ENCODE results near the gene ACTL6B. TPM values are rescaled to one million over a fixed set of nuclear protein-coding genes. Genes with fewer than 3 reads are reported as not detected.
"Not testable (repeated sequence)": the region's sequence is repeated elsewhere in the genome, so short reads cannot be mapped to it uniquely, and the experiment has no call there.

The ACTL6B gene
- under 1 TPM; 0.23 to 0.98 (median 0.57) TPM for total RNA-seq
- 1 to 10 TPM; 1.7 to 7.7 TPM for polyA plus RNA-seq

DNA sequence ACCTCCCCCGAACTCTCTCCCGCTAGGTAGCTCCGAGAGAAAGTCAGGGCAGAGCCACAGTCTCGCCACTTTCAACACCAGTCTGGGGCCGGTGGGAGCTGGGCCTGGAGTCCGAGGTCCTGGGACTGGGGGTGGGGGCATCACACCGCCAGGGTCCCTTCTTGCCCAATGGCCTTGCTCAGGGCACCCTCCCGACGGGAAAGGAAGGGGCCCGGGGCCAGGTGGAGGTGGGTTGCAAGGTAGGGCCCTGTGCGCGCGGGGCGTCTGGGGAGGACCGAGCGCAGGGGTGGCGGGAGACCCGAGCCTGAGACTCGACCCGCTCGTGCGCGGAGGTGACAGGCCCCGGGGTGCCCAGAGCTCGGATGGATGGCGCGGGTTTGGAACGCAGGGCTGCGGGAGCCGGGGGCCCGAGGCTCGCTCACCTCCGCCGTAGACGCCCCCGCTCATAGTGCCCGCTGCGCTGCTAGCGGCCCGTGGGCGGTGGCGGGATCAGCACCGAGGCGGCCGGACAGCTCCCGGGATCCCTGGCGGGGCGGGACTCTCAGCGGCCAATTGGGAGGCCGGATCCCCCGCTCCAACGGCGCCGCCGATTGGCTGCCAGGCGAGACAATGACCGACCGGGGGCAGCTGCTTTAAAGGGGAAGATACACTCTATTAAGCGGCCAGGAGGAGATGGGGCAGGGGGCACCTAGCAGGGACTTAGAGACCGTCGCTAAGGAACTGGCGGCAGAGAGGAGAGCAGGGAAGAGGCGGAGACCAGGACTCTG lies at the start of gene ACTL6B:
Gene ACTL6B, minus strand, starts transcription at position 541 of the 767 bp plus-strand sequence. Its CDS starts 94 bp downstream, at position 447.
- peak within 1 kb of the TSS in 1 of 4 donors; percentile 29 for H3K4me3 ChIP-seq
- intact Hi-C loops (cut with DNase I): no loop called here
- TF ChIP-seq, protein P1, sequence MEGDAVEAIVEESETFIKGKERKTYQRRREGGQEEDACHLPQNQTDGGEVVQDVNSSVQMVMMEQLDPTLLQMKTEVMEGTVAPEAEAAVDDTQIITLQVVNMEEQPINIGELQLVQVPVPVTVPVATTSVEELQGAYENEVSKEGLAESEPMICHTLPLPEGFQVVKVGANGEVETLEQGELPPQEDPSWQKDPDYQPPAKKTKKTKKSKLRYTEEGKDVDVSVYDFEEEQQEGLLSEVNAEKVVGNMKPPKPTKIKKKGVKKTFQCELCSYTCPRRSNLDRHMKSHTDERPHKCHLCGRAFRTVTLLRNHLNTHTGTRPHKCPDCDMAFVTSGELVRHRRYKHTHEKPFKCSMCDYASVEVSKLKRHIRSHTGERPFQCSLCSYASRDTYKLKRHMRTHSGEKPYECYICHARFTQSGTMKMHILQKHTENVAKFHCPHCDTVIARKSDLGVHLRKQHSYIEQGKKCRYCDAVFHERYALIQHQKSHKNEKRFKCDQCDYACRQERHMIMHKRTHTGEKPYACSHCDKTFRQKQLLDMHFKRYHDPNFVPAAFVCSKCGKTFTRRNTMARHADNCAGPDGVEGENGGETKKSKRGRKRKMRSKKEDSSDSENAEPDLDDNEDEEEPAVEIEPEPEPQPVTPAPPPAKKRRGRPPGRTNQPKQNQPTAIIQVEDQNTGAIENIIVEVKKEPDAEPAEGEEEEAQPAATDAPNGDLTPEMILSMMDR (IDR thresholded peaks at IDR 0.05): no peak
- DNase-seq (peak in 5 of 6 donors; percentile 61 to 89 (median 70)), FAIRE-seq (no peak), ATAC-seq (peak; percentile 75 to 97 (median 94))
- peaks cover 0 to 13% (median 2%) of the 10 kb centered on the region in 4 donors for H3K27me3 ChIP-seq
- no peaks in the 10 kb centered on the region for H3K4me1 ChIP-seq
- H3K27ac ChIP-seq: no peak within 1 kb of the TSS
- H3K9me3 ChIP-seq: no peaks in the 10 kb centered on the region
- WGBS, 2 donors: 8 to 11% methylated on average over 60 to 63 of the region's 63 CpGs
- H3K36me3 ChIP-seq: no peaks in the 10 kb centered on the region

DNA sequence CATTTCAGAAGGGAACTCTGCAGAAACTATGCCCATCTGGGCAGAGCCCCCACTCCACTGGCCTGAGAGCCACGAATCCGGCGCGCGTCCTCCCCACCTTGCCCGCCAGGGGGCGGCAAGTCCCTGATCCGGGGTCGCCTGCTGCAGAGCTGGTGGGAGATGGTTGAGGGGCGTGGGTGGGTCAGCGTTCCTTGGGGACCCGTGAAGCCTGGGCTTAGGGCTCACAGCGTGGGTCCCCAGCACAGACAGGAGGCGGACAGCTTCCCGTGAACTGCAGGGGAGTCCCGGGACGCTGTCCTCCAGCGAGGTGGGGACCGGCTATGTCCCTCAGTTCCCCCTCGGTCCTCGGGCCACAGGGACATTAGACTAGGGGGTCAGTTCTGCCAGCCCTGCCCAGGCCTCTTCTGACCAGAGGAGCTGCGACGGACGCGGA lies 49.1 kb upstream of the ACTL6B start:
- WGBS, 2 donors: 0% methylated on average over 25 of the region's 25 CpGs
- no peaks in the 10 kb centered on the region for H3K36me3 ChIP-seq
- H3K27me3 ChIP-seq: no peaks in the 10 kb centered on the region
- TF ChIP-seq, protein P1 (IDR thresholded peaks at IDR 0.05): peak; percentile 78 to 92 (median 90)
- DNase-seq (peak; percentile 73 to 96 (median 86)), FAIRE-seq (no peak), ATAC-seq (peak; percentile 74 to 86 (median 80))
- H3K4me1 ChIP-seq: peaks cover 0 to 11% (median 6%) of the 10 kb centered on the region in 3 donors
- intact Hi-C loops (cut with DNase I): loop anchor here in 1 of 3 donors (10.0 kb wide), 1 partner anchor 149 kb away; the partner anchor contains the start of gene SLC12A9
- no peaks in the 10 kb centered on the region for H3K9me3 ChIP-seq
- H3K4me3 ChIP-seq: peak overlapping the region; percentile 71 to 85 (median 78)
- H3K27ac ChIP-seq: peak overlapping the region; percentile 58 to 87 (median 84)

DNA sequence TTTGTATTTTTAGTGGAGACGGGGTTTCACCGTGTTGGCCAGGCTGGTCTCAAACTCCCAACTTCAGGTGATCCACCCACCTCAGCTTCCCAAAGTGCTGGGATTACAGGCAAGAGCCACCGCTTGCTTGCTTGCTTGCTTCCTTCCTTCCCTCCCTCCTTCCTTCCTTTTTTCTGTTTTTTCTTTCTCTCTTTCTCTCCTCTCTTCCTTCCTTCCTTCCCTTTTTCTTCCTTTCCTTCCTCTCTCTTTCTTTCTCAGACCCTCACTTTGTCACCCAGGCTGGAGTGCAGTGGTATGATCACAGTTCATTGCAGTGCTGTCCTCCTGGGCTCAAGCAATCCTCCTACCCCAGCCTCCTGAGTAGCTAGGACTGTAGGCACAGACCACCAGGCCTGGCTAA lies 44.8 kb upstream of the ACTL6B start:
- DNase-seq: peak in 1 of 6 donors; percentile 5
- 58 to 60% methylated on average over 3 of the region's 3 CpGs for WGBS, 2 donors
- not testable (repeated sequence) for H3K9me3 ChIP-seq, H3K27ac ChIP-seq, H3K27me3 ChIP-seq, ATAC-seq, H3K4me1 ChIP-seq, FAIRE-seq, H3K36me3 ChIP-seq, H3K4me3 ChIP-seq
- intact Hi-C loops (cut with DNase I): loop anchor here in 1 of 3 donors (10.0 kb wide), 1 partner anchor 154 kb away; the partner anchor contains the start of gene SLC12A9

DNA sequence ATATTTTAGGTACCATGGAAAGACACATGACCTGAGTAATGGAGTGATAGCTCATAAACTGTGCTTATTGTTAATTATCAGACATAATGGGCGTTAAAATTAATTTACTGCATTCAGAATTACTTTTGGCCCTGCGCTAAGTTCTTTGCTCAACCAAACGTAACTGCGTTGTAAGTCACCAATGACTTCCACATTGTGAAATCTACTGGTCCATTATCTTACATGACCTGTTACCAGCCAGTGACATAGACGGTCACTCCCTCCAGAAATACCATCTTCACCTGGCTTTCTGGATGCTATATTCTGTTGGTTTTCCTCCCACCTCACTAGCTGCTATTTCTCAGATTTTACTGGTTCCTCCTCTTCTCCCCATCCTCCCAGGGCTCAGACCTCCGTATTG lies 42.8 kb upstream of the ACTL6B start:
- intact Hi-C loops (cut with DNase I): no loop called here
- Histone ChIP-seq H3K4me3 (no peak overlapping the region), H3K4me1 (no peaks in the 10 kb centered on the region), H3K27ac (no peak overlapping the region), H3K36me3 (no peaks in the 10 kb centered on the region), H3K9me3 (no peaks in the 10 kb centered on the region), H3K27me3 (no peaks in the 10 kb centered on the region)
- WGBS, 2 donors: 47 to 61% methylated on average over 6 of the region's 6 CpGs
- FAIRE-seq (no peak), ATAC-seq (no peak), DNase-seq (no peak)
- TF ChIP-seq, protein P1 (IDR thresholded peaks at IDR 0.05): no peak

DNA sequence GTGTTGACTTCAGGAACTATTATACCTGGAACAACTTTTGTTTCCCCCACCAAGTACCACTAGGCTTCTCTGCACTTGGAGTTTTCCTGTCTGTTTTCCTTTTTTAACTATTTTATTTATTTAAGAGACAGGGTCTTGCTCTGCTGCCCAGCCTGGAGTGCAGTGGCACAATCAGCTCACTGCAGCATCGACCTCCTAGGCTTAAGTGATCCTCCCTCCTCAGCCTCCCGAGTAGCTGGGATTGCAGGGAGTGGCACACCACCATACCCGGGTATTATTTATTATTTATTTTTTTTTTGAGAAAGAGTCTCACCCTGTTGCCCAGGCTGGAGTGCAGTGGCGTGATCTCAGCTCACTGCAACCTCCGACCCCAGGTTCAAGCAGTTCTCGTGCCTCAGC lies 39.9 kb upstream of the ACTL6B start:
- H3K4me1 ChIP-seq: peaks cover 10 to 17% (median 12%) of the 10 kb centered on the region in 3 donors
- FAIRE-seq (no peak), ATAC-seq (no peak), DNase-seq (peak in 1 of 6 donors; percentile 11)
- intact Hi-C loops (cut with DNase I): no loop called here
- TF ChIP-seq, protein P1 (IDR thresholded peaks at IDR 0.05): no peak
- H3K36me3 ChIP-seq: no peaks in the 10 kb centered on the region
- no peaks in the 10 kb centered on the region for H3K9me3 ChIP-seq
- H3K27me3 ChIP-seq: no peaks in the 10 kb centered on the region
- 78 to 79% methylated on average over 6 of the region's 6 CpGs for WGBS, 2 donors
- H3K27ac ChIP-seq: no peak overlapping the region
- no peak overlapping the region for H3K4me3 ChIP-seq
